Activated T-cell treated with anti-CD3 and anti-CD28 coated beads for 48 hours (primary cell): Measurements from ENCODE around the gene RTP3.

Experiments
- DNase-seq: peaks from one replicate; pipeline ENCODE4 v3.0.0-alpha.2; 2020; ENCODE audit warnings: low read depth

The RTP3 gene

DNA sequence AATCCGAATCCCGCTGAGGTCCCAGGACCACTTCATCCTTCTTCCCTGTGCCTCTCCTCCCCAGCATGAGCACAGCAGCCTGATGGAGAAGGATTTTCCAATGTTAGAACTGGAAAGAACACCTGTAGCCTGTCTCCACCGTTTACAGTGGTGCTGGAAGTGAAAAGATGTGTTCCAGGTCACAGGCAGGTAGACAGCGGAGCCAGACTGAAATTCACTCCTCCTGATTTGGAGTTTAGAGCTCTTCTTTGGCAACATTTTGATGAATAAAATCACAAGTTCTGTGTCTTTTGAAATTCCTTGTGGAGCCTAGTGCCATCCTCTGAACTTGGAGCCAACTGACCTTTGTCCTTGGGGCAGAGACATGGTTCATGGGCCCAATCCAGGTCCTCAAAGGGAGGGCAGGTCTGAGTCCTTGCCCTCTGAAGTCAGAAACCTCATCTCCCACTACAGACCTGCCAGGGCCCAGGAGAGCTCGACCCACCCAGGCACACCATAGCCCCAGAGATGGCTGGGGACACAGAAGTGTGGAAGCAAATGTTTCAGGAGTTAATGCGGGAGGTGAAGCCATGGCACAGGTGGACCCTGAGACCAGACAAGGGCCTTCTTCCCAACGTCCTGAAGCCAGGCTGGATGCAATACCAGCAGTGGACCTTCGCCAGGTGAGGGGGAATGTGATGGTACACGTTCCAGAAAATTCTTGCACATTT is at the start of gene RTP3:
Gene RTP3, plus strand, starts transcription at position 421 of the 710 bp plus-strand sequence. Its CDS starts 87 bp downstream, at position 508.
- no peak for DNase-seq

DNA sequence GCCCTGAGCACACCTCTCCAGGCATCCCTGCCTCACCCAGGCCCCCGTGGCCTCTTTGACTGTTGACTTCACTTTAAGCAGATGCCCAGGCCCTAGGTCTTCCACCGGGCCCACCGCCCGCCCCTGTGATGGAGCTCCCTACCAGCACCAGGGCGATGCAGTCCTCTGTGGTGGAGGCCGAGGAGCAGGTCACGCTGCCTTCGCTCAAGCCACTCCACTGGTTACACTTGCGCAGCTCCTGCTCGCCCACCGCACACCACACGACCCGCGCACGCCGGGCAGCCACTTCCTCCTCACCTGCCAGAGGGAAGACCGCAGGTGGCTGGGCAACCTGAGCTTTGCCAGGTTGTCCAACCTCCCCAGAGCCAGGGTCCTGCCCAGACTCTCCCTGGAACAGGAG is 49.1 kb upstream of the RTP3 start:
- no peak for DNase-seq

DNA sequence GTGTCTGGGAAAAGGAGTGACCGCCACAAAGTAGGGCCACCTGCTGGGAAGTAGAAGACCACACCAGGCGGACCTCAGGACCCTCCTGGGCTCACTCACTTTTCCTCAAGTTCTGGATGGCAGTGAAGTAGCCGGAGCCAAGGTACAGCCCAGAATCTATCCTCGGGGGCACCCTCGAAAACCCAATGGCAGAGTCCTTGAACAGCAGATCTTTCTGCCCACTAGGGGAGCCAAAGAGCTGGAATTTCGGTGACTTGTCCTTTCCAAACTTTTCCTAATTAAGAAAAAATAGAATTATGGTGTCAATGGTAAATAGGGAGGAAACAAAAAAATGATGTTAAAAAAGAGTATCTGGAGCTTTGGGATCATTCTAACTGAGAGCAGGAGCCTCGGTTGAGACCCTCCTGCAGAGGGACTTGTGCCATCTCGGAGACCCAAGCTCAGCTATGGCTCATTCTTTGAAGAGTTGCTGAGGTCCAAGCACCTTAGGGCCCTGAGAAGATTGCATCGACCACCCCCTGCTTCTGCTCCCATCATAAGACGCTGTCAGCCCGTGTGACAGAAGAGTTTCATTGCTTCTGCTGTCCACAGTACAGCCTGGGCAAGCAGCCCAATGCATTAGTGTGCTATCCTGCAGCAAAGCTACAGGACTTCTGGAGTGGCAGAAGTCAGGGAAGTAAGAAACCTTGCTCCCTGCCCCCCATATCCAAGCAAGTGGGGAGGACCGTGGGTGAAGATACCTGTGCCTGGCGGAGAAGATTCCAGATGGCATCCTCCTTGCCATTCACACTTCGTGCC is 47.8 kb upstream of the RTP3 start:
- no peak for DNase-seq

DNA sequence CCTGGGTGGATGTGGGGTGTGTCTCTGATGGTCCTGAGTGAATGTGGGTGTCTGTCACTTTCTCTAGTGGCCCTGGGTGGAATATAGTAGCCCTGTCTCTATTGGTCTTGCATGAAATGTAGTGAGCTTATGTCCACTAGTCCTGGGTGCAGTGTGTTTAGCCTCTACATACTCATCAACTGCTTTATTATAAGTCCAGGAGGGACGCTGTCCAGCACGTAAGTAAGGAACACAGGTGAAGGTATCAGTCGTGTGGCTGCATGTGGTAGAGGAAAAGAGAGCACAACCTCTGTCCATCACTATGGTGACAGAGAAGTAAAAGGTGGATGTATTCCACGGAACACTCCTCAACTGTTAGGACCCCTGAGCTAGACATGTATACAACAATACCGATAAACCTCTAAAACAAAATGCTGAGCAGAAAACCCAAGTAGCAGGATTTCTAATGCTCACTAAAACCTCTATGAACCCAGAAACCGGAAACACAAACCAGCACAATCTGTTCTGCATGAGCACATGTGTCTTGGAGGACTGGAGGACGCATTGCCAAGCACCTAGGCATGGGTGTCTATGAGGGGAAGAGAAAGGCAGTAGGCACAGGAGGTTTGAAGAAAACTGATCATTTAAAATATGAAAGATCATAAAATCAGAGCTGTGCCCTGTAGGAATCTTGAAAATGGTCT is 44.1 kb upstream of the RTP3 start:
- no peak for DNase-seq

DNA sequence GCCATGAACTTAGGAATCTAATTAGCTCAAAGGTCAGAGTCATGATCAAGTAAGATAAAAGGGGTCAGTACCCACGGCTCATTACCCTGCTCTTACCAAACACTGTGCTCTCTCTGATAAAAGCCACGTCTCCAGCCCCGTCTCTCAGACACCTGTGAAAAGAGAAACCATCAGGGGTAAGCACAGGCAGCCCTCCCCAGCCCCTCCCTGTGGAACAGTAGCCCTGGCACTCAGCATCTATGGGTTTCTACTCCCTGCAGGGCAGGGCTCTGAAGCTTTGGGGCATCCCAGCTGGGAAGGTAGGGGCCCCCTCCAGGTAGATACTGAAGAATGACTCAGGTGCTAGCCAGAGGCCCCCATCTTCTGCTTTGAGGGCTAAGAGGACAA is 43.6 kb upstream of the RTP3 start:
- DNase-seq = no peak

DNA sequence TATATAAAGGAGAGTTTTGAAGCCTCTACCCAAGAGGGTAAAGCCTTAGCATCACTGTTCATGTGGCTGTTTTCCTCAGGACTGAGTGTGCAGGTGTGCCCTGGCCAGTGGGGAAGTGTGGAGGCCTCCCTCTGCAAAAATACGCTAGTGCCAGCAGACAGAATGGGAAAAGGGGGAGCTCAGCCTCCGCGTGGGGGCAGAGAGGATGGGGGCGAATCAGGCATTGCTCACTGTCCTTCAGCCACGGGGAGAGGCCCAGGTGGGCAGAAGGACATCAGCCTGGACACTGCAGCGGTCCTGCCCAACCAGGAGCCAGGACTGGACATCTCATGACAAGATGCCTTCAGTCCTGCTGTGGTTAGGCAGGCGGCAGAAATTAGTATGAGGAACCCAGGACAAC is 43.2 kb upstream of the RTP3 start:
- DNase-seq = no peak

DNA sequence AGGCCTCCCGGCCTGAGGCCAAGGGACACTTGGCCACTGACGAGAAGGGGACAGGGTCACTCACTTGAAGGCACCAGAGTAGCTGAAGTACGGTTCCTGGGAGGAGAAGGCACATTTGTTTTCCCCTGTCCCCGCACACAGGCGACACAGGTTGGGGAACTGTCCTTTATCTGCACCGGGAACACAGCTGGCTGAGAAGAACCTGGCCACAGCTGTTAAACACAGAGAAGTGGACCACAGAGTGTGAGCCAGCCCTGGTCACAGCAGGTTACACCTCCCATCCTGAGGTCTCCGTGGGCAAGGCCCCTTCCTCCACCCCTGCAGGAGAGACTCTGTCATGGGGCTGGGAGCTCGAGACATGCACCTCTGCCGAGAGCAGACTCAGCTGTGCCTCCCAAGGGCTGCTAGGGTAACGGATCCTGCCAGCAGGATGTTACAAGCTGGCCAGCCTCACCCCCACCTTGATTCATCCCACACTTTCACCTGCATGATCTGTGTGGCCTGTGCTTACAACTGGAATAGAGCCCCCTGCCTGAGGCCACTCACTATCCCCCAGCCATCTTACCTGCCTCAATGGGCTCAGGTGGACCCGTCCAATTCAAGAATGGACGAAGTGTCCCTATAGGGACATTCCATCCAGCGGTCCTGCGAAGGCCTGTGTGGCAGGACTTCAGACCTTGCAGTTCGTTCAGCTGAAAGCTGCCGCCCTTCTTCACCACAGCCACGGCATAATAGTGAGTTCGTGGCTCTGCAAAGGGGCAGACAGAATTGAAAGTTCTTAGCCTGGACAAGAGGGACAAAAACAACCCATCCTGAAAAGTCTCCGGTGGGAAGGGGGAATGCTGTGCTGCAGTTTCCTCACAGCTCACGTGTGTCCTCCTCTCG is 42.3 kb upstream of the RTP3 start:
- DNase-seq = no peak

DNA sequence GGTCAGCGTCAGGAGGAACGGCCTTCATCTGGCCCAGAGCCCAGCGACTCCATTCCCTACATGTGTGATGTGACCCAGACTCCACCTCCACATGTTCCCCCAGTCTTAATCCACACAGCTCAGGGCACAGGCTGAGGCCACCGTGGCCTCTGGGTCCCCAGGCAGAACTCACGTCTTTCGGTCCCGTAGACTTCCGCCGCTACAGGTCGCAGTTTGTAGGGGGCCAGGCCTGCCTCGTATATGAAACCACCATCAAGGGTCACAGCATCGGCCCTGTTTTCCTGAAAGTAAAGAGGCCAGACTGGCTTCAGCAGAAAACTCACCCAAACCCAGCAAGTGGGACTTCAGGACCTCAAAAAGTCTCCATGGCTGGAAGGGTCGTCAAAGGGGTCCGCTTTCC is 41.7 kb upstream of the RTP3 start:
- DNase-seq = no peak

DNA sequence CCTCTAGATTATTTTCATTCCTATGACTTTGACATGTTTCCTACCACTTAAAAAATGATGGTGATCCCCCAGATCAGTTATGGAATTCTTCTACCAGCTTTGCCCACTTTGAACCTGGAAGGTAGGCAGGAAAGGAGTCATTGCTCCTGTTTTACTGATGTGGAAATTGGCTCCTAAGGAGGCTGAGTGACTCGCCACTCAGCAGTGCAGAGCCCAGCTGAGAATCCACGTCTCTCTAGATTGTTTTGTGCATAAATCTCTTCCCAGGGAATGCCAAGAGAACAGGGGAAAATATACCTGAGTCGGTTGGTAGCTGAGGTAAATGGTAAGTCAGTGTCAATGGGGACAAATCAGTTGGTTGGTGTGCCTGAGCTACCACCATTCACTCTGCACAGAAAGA is 37.7 kb upstream of the RTP3 start:
- no peak for DNase-seq

DNA sequence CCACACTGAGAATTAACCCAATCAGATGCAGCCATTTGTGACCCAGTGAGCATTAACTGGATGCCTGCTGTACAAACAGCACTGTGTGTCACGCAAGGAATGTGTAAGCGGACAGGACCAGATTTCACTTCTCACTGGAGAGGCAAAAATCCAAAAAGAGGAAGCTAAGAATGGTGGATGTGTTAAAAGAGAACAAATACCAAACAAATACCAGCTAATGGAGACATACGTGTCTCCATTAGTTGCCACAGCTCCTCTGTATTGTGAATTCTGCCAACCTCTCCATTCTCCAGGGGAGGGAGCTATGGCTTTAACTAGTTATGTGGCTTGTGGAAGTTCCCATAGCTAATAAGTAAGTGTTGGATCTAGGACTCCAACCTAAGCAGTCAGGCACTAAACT is 35.7 kb upstream of the RTP3 start:
- no peak for DNase-seq

DNA sequence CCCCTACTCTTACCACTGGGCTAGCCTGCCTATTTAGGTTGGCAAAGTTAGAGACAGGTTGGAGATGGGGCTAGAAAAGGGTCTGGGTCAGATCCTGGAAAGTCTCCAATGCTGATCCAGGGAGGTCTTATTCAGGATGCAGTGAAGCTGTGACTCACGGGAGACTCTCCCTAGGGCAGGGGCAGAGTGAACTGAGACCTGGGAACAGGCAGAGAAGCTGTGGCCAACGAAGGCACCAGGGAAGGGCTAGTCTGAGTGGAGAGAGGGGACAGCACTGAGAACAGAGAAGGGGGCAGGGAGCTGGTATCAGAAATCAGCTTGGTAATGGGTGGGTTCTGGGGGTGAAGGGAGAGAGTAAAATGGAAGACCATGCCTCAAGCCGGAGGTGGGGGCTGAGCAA is 35.3 kb upstream of the RTP3 start:
- no peak for DNase-seq

DNA sequence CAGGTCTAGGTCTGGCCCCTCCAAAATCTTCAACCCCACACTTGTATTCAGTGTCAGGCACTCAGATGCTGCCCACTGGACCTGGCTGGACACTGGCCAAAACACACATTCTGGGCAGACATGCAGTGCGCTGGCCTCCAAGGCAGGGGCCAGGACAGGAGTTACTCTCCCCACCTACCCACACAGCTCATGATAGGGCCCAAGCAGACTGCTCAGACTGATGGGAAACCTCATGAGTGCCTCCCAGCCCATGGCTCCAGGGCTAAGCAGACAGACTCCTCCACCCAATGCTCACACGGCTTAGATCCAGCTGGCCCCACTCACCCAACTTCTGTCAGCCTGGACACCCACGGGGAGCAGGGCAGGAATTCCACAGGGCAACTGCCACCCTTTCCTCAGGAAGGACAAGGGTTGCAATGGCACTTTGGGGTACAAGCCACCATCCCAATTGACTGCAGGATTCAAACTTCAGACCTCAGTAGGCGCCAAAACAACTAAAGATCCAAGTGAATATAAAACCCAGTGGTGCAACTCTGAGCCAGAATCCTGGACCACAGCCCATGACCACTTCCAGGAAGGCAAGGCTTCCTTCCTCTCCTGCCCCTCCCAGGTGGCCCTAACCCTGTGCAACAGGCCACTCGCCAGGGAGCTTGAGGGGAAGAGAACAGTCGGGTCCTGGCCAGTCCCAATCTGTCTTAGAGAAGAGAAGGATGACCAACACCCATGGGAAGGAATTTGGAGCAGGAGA is 34.5 kb upstream of the RTP3 start:
- no peak for DNase-seq

DNA sequence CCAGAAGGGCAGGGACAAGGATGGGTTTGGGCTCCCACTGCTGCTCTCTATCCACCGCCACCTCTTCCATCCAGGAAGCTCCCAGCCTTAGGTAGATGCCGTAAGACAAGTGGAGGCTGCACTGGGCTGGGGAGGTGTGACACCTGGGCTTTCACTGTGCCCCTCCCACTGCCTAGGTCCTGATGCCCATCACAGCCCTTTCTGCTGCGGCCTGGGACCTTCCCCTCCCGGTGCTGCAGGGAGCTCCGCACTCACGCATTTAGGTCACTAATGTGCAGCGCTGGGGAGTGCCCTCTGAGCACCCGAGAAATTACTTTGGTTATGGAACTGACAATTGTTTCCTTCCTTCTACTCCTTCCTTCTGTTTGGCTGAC is 33.9 kb upstream of the RTP3 start:
- no peak for DNase-seq

DNA sequence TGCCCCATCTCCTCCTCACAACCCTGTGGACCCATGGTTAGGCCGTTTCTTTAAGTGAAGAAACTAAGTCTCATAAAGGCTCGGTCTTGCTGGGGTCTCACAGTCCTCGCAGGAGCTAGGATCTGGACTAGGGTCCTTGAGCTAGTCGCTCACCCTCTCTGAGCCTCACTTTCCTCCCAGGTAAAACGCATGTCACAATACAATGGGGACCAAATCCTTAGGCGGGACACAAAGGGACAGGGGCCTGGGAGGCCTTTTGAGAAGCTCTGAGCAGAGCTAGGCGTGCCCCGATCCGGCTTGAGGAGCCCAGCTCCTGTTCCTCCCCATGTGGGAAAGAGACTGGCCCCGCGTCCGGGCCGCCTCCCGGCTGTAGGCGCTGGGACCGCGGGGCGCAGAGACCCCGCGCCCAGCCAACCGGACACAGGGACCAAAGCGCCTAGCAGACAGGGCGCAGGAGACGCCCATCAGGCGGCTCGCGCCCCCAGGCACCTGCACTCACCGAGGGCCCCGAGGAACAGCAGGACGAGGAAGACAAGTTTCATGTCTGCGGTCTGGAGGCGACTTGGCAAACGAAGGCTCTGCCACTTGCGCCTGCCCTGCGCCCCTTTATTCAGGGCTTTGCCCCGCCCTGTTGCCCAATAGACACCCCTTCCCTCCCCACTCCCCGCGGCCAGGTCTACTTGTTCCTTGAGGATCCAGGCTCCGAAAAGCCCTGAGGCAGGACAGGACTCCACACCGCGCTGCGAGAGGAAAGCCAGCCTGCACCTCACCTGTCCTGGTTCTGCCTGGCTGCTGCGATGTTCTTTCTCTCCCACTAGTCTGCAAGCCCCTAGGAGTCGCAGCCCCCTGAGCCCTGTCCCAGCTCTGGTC is 33.2 kb upstream of the RTP3 start, which contains the start of gene LTF:
Gene LTF, minus strand, starts transcription at position 580 of the 870 bp plus-strand sequence. Its CDS starts 38 bp downstream, at position 542.
- no peak for DNase-seq

DNA sequence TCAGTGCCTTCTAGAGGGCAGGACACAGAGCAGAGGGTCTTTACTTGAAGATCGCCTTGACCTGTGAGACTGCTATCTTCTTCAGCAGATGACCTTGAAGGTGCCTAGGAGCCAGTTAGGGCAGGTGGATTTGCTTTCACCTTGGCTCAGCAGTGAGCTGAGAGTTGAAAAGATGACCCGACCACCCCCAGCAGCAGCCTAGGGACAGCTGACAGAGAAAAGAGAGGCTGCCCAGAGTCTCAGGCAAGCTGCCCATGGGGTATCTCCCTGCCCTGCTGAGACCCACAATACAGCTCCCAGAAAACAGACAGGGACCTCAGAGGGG is 32.6 kb upstream of the RTP3 start:
- DNase-seq = no peak

DNA sequence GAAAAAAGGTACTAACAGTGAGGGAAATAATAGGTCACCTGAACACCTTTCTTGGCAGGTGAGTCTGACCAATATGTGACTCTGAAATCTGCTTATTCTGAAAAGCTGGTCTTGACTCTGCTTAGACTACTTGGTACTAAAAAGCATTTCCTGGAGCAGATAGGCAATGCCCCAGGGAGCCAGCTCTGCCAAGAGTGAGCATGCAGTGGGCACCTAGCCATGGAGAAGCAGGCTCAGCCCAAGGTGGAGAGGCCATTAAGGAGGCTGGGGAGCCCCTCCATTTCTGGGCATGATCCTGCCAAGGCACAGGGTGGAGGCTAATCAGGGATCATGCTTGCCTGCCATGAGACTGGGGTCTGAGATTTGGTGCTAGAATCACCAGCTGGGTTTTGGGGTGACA is 31.5 kb upstream of the RTP3 start:
- DNase-seq = no peak

DNA sequence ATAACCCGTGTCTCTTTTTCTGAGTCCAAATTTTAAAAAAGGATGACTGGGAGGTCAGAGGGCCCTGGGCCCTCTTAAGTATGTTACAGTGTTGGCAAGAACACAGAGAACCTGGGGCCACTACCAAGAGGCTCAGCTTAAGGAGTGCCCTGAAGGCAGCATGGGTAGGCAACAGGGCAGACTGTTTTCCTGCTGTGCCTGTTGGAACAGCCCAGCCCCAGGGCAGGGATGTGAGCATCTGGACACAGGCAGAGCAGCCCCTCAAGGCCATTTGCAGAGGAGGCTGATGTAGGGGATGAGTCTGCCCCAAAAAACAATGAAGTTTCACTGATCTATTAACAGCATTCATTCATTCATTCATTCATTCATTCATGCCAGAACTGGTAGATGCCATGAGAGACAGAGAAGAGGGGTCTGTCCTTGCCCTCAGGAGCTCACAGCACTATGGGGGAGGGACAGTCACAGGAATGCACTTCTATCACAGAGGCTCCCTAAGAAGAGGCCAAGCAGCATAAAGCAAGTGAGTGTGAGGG is 30.8 kb upstream of the RTP3 start:
- DNase-seq = no peak

DNA sequence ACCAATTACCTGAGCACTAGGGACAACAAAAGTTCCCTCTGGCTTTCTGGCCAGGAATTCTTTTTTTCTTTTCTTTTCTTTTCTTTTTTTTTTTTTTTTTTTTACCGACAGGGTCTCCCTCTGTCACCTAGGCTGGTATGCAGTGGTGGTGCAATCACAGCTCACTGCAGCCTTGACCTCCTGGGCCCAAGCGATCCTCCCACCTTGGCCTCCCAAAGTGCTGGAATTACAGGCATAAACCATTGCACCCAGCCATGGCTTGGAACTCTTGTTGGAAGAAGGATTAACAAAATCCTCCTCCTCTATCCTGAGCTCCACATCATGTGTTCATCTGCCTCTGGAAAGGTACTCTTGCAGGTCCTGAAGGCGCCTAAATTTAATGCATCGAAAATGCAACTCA is 30.2 kb upstream of the RTP3 start:
- DNase-seq = no peak

DNA sequence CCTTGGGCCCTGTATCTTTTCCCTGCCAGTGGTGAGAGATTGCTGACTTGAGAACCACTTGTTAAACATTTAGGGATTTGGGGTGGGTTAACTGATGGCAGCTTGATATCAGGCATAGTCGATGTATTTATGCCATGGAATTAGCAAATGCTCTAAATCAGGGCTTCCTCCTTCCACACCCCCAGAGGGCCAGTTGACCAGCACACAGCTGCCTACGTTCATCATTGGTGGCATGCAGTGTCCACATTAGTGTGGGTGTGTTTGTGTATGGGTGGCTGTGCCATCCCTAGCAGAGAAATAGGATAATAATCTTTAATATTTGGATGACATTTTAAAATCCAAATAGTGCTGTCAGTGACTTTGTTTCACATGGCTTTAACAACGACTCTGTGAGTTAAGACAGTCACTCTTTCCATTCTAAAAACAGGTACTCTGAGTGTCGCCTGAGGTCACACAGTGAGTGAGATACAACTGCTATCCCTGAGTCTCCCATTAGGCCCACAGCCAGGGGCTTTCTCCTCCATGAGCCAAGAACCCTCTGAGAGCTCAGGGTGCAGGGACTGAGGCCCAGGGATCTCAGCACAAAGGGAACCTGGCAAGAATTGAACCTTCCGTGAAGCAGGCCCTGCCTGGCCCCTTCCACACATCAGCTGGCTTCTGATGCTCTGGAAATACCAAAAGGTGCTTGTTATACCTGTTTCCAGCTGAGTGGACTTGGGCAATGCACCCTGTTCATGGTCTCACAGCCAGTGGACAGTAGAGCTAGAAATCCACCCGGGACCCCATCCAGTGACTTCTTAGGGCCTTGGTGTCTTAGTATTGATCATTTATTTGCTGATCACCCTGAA is 28.8 kb upstream of the RTP3 start:
- DNase-seq = no peak
